Adrenal gland (tissue), 12 donors: ENCODE results near the gene RNASE8. TPM values are rescaled to one million over a fixed set of nuclear protein-coding genes. Genes with fewer than 3 reads are reported as not detected.

Experiments
- DNase-seq, 7 donors: peaks; one replicate each; pipeline ENCODE4 v3.0.0-alpha.2; 2019 to 2020
- H3K27ac ChIP-seq, 5 donors: fragments of 200-600 bp; sonication (generic) in 4 of 5; 1 replicate in 3 of 5; 2 replicates in 2 of 5; pipeline versions ENCODE4 v1.5.1 to v1.8.0; 2016 to 2020; ENCODE audit warnings: mild to moderate bottlenecking in 1 of 5
- H3K27me3 ChIP-seq: fragments of 200-600 bp; 2 replicates; pipeline ENCODE4 v1.8.0; 2021
- H3K36me3 ChIP-seq, 2 donors: fragments of 200-600 bp; replicated peaks in 1 of 2; 1 replicate in 1 of 2; 2 replicates in 1 of 2; pipeline versions ENCODE4 v1.5.1 to v1.8.0; 2018 to 2022
- H3K4me1 ChIP-seq, 2 donors: fragments of 200-600 bp; replicated peaks in 1 of 2; 1 replicate in 1 of 2; 2 replicates in 1 of 2; pipeline versions ENCODE4 v1.5.1 to v1.8.0; 2018 to 2021
- H3K4me3 ChIP-seq, 4 donors: fragments of 200-600 bp; sonication (generic) in 3 of 4; one replicate each; pipeline ENCODE4 v1.5.1; 2016 to 2018
- H3K9me3 ChIP-seq, 3 donors: fragments of 200-600 bp; sonication (generic) in 1 of 3; replicated peaks in 1 of 3; 1 replicate in 2 of 3; 2 replicates in 1 of 3; pipeline versions ENCODE4 v1.5.1 to v1.8.0; 2016 to 2021
- CTCF ChIP-seq, 6 experiments: fragments of 450-650 bp in 4 of 6; fragments of 200-600 bp in 2 of 6; sonication (generic) in 1 of 6; IDR thresholded peaks; 1 replicate in 5 of 6; 2 replicates in 1 of 6; pipeline versions ENCODE4 v1.5.1 to v1.8.0; 2016 to 2021; ENCODE audit warnings: antibody characterized with exemption in 6 of 6, mild to moderate bottlenecking in 2 of 6, moderate library complexity in 1 of 6
- POLR2A ChIP-seq, 2 donors: fragments of 450-650 bp; IDR thresholded peaks; one replicate each; pipeline ENCODE4 v1.6.1; 2017; ENCODE audit warnings: antibody characterized with exemption in 2 of 2, mild to moderate bottlenecking in 2 of 2, moderate library complexity in 1 of 2
- WGBS, 4 donors: extraction: QIAGEN DNeasy Blood & Tissue Kit in 2 of 4; methylation state at CpG; one replicate each; pipeline versions ENCODE4 v1.1.5 to v1.1.7; 2013 to 2017; 5-methylcytosine and 5-hydroxymethylcytosine counted together
- intact Hi-C, 2 donors: fragments of 100-400 bp; cut with DNase I; formaldehyde crosslinking; loops; one replicate each; pipeline versions ENCODE4 v1.14.1 to v1.15.0; 2022 to 2023
- microRNA-seq, 3 donors: library from miRNA; unstranded; fragments of <30 nt; microRNA quantifications; one replicate each; pipeline ENCODE4, GENCODE V29; 2017 to 2020
- polyA plus RNA-seq, 3 donors: library from polyadenylated mRNA; stranded (reverse); fragments of 200-250 nt in 2 of 3; fragments of 350-450 nt in 1 of 3; fragmentation: Illumina TruSeq in 1 of 3; extraction: RNeasy Lipid Tissue Mini Kit (QIAGEN cat#74804) in 1 of 3; gene quantifications; one replicate each; pipeline ENCODE4 v1.2.3, GENCODE V29; 2013 to 2014
- total RNA-seq, 9 donors: library from RNA; depleted of rRNA in 4 of 9; stranded (reverse); fragments of >200 nt in 4 of 9; fragments of 120-200 nt in 1 of 9; fragmentation: NEBNext Ultra II Directional in 1 of 9; extraction: Animal tissue kit (Norgen Biotek cat#: 25700) in 1 of 9; gene quantifications; one replicate each; pipeline versions ENCODE4 v1.1.0 to v1.2.4, GENCODE V29; 2013 to 2023
- donor health status: healthy with polysubstance abuse.
- donor health status: Bipolar disorder and iron deficiency.
- donor health status: DM: yes; HTN: yes; CAD: no.
- donor health status: DM: no; HTN: no; CAD: no.
- donor health status: DM: no; HTN: no; CAD: no.
- donor health status: DM: yes; HTN: yes; CAD: no.

The RNASE8 gene
- total and polyA plus RNA-seq, 12 donors = not detected

- peak overlapping the region; percentile 77 to 99 (median 97) for H3K27ac ChIP-seq
- 10 to 17% (median 13%) methylated on average over 9 to 11 of the region's 11 CpGs for WGBS, 4 donors
- no peaks in the 10 kb centered on the region for H3K27me3 ChIP-seq
- DNase-seq = peak; percentile 86 to 96 (median 90)
- TF ChIP-seq CTCF (IDR thresholded peaks at IDR 0.05) (peak; percentile 59 to 91 (median 86)), POLR2A (IDR thresholded peaks at IDR 0.05) (peak; percentile 3 to 29)
- peaks cover 29 to 40% of the 10 kb centered on the region in 2 donors for H3K4me1 ChIP-seq
- H3K36me3 ChIP-seq = no peaks in the 10 kb centered on the region
- intact Hi-C loops = no loop called here
- no peaks in the 10 kb centered on the region for H3K9me3 ChIP-seq
- peak overlapping the region in 1 of 4 donors; percentile 24 for H3K4me3 ChIP-seq
Measured at GRCh38 chr14:21106498-21107282, 49.1 kb downstream of the RNASE8 start.

- Histone ChIP-seq H3K27ac (peak overlapping the region; percentile 77 to 99 (median 97)), H3K36me3 (no peaks in the 10 kb centered on the region), H3K4me3 (no peak overlapping the region), H3K9me3 (no peaks in the 10 kb centered on the region), H3K27me3 (no peaks in the 10 kb centered on the region), H3K4me1 (peaks cover 29 to 40% of the 10 kb centered on the region in 2 donors)
- peak; percentile 52 to 83 (median 78) for DNase-seq
- intact Hi-C loops = no loop called here
- peak in 1 of 2 donors; percentile 16 for TF ChIP-seq POLR2A (IDR thresholded peaks at IDR 0.05)
- TF ChIP-seq CTCF (IDR thresholded peaks at IDR 0.05) = no peak
- WGBS, 4 donors = 33 to 50% (median 37%) methylated on average over 4 to 5 of the region's 5 CpGs
Measured at GRCh38 chr14:21107283-21107800, 49.7 kb downstream of the RNASE8 start.

Small RNA genes within 50 kb of the gene (microRNA-seq; reads per million reads assigned to microRNA genes)
- gene MIR6717 = 0 to 0.57 (median 0.38) reads per million in 3 donors

Other genes starting within 250 kb of the RNASE8 start
- under 1 TPM in 2 of 9 donors, not detected in 7; 0.54 to 0.81 TPM for gene RNASE3, start 166.4 kb upstream of the RNASE8 start, total RNA-seq
- 1 to 10 TPM in 1 of 3 donors, under 1 TPM in 2; 0.31 to 1.2 (median 0.64) TPM for gene RNASE3, start 166.4 kb upstream of the RNASE8 start, polyA plus RNA-seq
- 10 to 100 TPM in 3 of 9 donors, 1 to 10 TPM in 4, under 1 TPM in 1, not detected in 1; 0.33 to 16.8 (median 5.5) TPM for gene RNASE2, start 102.3 kb upstream of the RNASE8 start, total RNA-seq
- gene RNASE2, start 102.3 kb upstream of the RNASE8 start, polyA plus RNA-seq = 10 to 100 TPM in 2 of 3 donors, 1 to 10 TPM in 1; 4.0 to 16.4 (median 12.9) TPM
- 100 to 1,000 TPM in 4 of 9 donors, 10 to 100 TPM in 5; 66.2 to 231 (median 93.6) TPM for gene METTL17, start 67.8 kb upstream of the RNASE8 start, total RNA-seq
- gene METTL17, start 67.8 kb upstream of the RNASE8 start, polyA plus RNA-seq = 100 to 1,000 TPM in 2 of 3 donors, 10 to 100 TPM in 1; 86.9 to 202 (median 176) TPM
- gene SLC39A2, start 58.5 kb upstream of the RNASE8 start, total RNA-seq = under 1 TPM in 1 of 9 donors, not detected in 8; 0.29 TPM
- gene SLC39A2, start 58.5 kb upstream of the RNASE8 start, polyA plus RNA-seq = under 1 TPM in 1 of 3 donors, not detected in 2; 0.24 TPM
- gene NDRG2, start 32.8 kb upstream of the RNASE8 start, total RNA-seq = 1,000 to 10,000 TPM in 1 of 9 donors, 100 to 1,000 TPM in 8; 116 to 1,323 (median 677) TPM
- gene NDRG2, start 32.8 kb upstream of the RNASE8 start, polyA plus RNA-seq = 100 to 1,000 TPM; 399 to 639 (median 619) TPM
- 1 to 10 TPM in 2 of 9 donors, under 1 TPM in 2, not detected in 5; 0.22 to 1.1 (median 0.66) TPM for gene TPPP2, start 27.6 kb upstream of the RNASE8 start, total RNA-seq
- under 1 TPM in 2 of 3 donors, not detected in 1; 0.44 to 0.80 TPM for gene TPPP2, start 27.6 kb upstream of the RNASE8 start, polyA plus RNA-seq
- under 1 TPM in 1 of 9 donors, not detected in 8; 0.27 TPM for gene RNASE13, start 23.0 kb upstream of the RNASE8 start, total RNA-seq
- gene RNASE13, start 23.0 kb upstream of the RNASE8 start, polyA plus RNA-seq = under 1 TPM in 1 of 3 donors, not detected in 2; 0.03 TPM
- under 1 TPM in 1 of 9 donors, not detected in 8; 0.34 TPM for gene RNASE7, start 15.5 kb upstream of the RNASE8 start, total RNA-seq
- gene RNASE7, start 15.5 kb upstream of the RNASE8 start, polyA plus RNA-seq = under 1 TPM in 1 of 3 donors, not detected in 2; 0.20 TPM
- 100 to 1,000 TPM in 8 of 9 donors, 10 to 100 TPM in 1; 48.7 to 258 (median 130) TPM for gene ARHGEF40, start 12.5 kb downstream of the RNASE8 start, total RNA-seq
- gene ARHGEF40, start 12.5 kb downstream of the RNASE8 start, polyA plus RNA-seq = 100 to 1,000 TPM; 126 to 148 (median 137) TPM
- 100 to 1,000 TPM in 6 of 9 donors, 10 to 100 TPM in 3; 14.3 to 169 (median 112) TPM for gene ZNF219, start 40.8 kb downstream of the RNASE8 start, total RNA-seq
- 10 to 100 TPM; 14.8 to 97.2 (median 85.8) TPM for gene ZNF219, start 40.8 kb downstream of the RNASE8 start, polyA plus RNA-seq
- gene TMEM253, start 43.2 kb downstream of the RNASE8 start, total RNA-seq = 1 to 10 TPM in 6 of 9 donors, under 1 TPM in 2, not detected in 1; 0.55 to 3.9 (median 1.2) TPM
- 1 to 10 TPM; 2.6 to 8.8 (median 8.0) TPM for gene TMEM253, start 43.2 kb downstream of the RNASE8 start, polyA plus RNA-seq
- gene OR5AU1, start 98.2 kb downstream of the RNASE8 start, total RNA-seq = not detected
- not detected for gene OR5AU1, start 98.2 kb downstream of the RNASE8 start, polyA plus RNA-seq
- 100 to 1,000 TPM; 399 to 616 (median 506) TPM for gene HNRNPC, start 211.6 kb downstream of the RNASE8 start, total RNA-seq
- 100 to 1,000 TPM; 832 to 905 (median 866) TPM for gene HNRNPC, start 211.6 kb downstream of the RNASE8 start, polyA plus RNA-seq
- gene RPGRIP1, start 222.3 kb downstream of the RNASE8 start, total RNA-seq = 1 to 10 TPM in 4 of 9 donors, under 1 TPM in 3, not detected in 2; 0.11 to 1.6 (median 1.1) TPM
- under 1 TPM in 2 of 3 donors, not detected in 1; 0.10 to 0.24 TPM for gene RPGRIP1, start 222.3 kb downstream of the RNASE8 start, polyA plus RNA-seq